GM18873 (cell line): ENCODE measurements around the gene COMMD6.

Experiments
- ATAC-seq: cut with Tn5 transposase; IDR thresholded peaks from one replicate; pipeline ENCODE4 v1.9.1; 2021; ENCODE audit warnings: mild to moderate bottlenecking, moderate library complexity, moderate number of reproducible peaks; ENCODE audit not compliant: unreplicated experiment, low FRiP score

COMMD6 gene

DNA sequence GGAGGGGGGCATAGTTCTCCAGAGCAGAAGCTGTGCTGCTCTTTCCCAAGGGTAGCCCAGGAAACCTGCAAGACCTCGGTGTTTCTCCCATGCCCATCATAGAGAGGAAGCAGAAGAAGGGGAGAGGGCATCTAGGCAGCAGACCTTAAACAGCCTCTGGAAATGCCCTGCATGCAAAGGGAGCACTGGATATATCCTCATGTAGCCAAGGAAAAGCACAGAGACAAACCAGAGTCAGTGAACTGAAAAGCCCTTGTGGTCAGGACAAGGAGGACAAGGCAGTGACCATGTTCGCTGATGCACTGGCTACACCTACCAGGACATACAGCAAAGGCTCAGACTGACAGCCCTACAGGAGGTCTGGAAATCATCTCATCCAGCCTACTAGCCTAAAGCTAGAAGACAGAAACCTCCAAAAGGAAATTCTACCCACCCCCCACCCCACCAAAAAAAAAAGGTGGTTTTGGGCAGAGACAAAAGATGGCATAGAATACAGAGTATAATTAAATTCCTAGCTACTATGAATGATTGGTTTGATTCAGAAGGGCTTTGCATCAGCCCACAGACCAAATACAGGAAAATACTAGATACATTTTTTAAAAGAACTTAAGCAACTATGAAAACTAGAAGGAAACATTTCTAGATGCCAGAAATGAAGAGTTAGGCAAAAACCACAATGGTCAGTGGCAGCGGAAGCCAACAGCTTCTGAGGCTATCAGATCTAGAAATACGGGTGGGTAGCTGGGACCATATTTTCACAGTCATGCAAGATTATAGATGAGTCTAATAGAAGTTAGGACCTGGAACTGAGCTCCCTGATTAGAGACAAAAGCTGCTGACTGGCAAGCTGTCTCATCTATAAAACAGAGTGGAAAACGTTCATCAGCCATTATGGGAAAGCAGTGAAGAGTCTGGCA lies 51.2 kb downstream of the COMMD6 start:
- ATAC-seq = no peak

DNA sequence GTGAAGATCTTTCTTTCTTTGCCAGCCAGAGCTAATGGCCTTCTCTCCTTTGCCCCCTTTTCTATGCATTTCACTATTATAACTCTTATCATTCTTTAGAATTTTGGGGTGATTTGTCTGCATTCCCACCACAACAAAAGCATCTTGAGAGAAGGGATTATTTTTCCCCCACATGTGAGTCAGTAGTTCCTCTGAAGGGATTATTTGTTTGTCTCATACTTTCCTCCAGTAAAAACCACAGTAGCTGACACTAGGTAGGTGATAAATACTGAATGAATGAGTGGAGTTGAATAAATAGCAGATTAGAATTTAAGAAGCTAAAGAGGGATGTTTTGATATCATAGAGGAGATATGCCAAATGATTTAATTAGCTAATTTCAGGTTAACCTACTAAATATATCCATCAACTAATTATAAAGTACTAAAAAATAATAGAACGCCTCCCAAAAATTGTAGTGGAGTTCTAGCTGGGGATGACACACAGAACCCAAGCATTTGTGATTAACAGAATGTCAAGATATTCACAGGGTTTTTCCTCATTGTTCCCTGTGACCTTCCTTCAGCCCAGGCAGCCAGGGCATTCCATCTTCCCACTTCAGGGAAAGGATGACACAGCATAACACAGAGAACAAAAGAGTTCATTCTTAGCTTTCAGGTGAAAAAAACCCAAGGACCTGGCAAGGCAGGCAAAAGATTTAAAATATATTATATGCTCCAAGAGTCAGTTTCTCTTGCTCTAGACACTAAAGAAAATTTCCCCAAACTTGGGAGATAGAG lies 52.2 kb downstream of the COMMD6 start:
- ATAC-seq = no peak

DNA sequence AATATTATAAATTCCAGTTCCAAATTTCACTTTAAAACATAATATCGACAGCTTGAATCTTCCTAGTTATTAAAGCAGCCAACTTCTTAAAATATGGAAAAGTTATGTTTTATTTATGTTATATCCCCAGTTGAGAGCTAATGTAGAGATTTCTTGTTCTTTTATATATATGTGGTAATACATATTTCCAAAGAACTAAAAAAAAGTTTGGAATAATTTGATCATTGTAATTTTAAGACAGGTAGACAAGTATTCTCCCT lies 54.9 kb downstream of the COMMD6 start:
- ATAC-seq = no peak

DNA sequence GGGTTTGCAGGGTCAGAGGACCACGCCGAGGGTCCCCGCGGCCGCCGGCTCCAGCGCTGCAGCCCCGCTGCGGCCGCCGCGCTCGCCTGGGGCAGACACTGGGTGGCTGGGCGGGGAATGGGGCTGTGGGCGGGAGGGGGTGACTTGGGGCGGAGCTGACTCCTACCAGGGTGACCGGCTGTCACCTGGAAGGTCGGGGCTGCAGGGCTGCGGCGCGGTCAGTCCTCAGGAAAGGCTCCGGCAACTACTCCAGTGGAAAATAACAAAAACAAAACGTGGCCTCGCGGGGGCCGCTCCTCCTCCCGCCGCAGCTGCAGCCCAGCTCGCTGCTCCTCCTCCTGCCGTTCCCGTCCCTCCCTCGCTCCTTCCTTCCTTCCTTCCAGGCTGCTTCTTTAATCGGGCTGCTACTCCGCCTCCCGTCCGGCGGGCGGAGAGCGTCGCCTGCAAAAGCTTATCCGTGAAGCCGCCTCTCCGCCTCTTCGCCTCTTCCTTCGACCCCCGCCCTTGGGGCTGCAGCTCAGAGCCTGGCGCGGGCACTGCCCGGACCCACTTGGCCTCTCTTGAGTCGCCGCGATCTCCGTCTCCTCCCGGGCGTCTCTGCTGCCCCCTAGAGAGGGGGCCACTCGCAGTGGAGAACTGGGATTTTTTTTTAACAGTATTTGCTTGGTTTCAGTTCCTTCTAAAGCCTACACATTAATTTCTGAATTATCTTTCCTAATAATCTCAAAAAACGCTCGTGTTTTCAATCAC lies 55.4 kb downstream of the COMMD6 start, which contains the start of gene TBC1D4:
Gene TBC1D4 (minus strand): TSS at position 100 of the 750 bp plus-strand sequence. CDS start 402 bp downstream, outside the sequence.
- ATAC-seq = peak; percentile 81

DNA sequence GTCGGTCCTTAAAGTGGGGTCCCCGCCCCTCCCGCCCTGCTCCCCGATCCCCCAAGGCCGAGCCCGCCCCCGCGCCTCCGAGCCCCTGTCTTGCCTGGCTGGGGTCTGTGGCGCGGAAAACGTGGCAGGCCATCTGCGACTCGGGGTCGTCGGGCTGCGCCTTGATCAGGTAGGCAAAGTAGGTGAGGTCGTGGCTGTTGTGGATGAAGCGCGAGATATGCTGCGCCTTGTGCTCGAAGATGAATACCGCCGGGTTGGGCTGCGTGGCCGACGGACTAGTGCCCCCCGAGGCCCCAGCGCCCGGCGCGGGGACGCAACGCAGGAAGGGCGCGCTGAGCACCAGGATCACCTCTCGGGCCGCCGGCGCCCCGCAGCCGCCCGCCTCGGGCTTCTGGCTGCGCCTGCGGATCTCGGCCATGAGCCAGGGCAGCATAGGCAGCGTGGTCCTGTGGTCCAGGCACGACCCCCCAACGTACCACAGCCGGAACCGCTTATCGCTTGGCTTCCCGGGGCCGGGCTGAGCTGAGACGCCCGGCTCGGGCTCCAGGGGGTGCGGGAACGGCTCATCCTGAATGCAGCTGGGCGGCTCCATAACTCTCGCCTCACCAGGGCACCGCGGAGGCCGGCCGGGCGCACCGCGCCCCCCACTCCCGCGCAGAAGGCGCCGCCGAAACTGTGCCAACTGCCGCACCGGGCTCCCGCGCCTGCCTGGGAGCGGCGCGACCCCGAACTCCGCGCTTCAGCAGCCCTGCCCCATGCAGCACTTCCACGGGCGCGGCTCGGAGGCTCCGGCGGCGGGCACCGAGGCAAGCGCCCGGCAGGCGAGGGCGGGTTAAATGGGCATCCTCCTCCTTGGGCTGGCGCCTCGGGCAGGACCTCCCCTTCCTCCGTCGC lies 56.2 kb downstream of the COMMD6 start:
- peak; percentile 16 for ATAC-seq

DNA sequence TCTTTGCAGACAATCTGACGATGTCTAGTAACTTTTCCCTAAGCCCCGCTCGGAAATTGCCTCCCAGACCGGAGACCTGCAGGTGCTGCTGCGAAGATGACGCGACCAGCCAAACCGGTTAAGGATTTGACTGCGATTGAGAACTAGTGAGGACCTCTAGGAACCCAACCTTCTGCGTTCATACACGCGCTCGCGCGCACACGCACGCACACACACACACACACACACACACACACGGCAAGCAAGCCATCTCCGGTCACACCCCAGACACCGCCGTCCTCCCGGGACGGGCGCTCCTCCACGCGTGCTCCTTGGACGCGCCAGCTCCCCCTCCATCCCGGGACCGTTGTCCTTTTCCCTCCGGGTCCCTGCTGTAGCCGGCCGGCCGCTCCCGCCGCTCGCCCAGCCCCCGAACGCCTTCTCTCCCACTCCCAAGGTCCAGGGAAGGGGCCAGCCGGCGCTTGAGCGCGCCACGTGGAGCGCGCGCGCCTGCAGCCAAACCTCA lies 56.9 kb downstream of the COMMD6 start:
- no peak for ATAC-seq

DNA sequence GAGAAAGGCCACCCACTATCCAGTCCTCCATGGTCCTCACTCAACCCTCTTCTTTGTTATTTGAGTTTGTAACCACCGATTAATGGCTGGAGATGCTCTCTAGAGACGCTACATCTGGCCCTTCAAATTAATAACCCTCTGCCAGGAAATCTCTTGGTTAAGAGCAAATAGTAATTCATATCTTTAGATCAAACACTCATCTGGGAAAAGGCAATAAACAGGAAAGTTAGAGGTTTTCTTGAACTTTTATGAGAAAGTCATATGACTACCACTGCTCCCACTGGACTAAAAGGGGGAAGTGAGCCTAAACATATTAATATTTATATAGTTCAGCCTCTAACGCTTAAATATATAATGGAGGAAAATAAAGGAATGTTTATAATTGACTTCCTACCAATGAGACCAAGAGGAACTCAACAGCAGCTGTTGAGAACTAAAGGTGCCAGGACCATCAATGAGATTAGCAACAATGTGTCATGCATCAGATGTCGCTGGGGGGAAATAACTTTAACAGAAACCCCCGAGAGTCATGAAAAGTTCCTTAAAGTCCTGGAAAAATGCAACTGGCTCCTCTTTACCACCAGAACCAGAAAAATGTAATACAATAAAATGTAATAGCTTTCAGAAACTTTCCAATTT lies 58.4 kb downstream of the COMMD6 start:
- ATAC-seq = no peak

DNA sequence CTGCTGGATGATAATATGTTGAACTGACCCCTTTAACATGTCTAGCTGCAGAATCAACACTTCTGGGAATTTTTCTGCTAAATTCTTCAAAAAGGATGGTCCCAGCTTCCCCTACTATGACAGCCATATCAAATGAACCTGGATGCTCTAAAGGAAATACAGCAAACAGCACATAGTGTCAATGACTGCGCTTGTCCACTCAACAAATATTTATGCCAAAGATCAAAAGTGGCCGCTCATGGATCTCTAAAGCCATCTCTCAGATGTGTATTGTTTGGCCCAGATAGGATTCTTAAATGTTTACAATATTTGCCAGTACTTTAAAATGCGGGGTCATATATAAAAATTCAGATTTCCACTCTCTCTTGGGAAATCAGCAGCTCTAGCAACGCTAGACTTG lies 59.0 kb downstream of the COMMD6 start:
- ATAC-seq = no peak
